Calu3 (cell line): ENCODE results near the gene MRPS2. TPM values are rescaled to one million over a fixed set of nuclear protein-coding genes. Genes with fewer than 3 reads are reported as not detected.
A peak's percentile ranks its signal among the peaks of the same experiment; 100 is the strongest.

Experiments
- BruUV-seq: library from RNA; stranded (reverse); fragments of 400-500 nt; replicated peaks from 2 replicates; lab custom pipeline; 2021; lab: Mats Ljungman, UMichigan
- CTCF ChIA-PET: fragments of 300-600 bp; sonication (Branson Sonifier 250); formaldehyde crosslinking; loops from one replicate; lab custom pipeline; 2022; ENCODE audit warnings: antibody characterized with exemption; lab: Charles Lee
- DNase-seq: peaks from one replicate; pipeline ENCODE4 v3.0.0; 2022
- H3K27ac Mint-ChIP-seq: one replicate; pipeline ENCODE4 v1.8.0; 2022; ENCODE audit warnings: mixed read lengths; ENCODE audit not compliant: unreplicated experiment
- H3K27me3 Mint-ChIP-seq: one replicate; pipeline ENCODE4 v1.8.0; 2022; ENCODE audit warnings: mixed read lengths; ENCODE audit not compliant: unreplicated experiment
- H3K36me3 Mint-ChIP-seq: one replicate; pipeline ENCODE4 v1.8.0; 2022; ENCODE audit warnings: mild to moderate bottlenecking, moderate library complexity, mixed read lengths; ENCODE audit not compliant: insufficient read depth, unreplicated experiment
- H3K4me1 Mint-ChIP-seq: one replicate; pipeline ENCODE4 v1.8.0; 2022; ENCODE audit warnings: mild to moderate bottlenecking, low read depth, mixed read lengths; ENCODE audit not compliant: unreplicated experiment
- H3K4me3 Mint-ChIP-seq: one replicate; pipeline ENCODE4 v1.8.0; 2022; ENCODE audit warnings: mild to moderate bottlenecking, low read depth, moderate library complexity, mixed read lengths; ENCODE audit not compliant: unreplicated experiment
- H3K9me3 Mint-ChIP-seq: one replicate; pipeline ENCODE4 v1.8.0; 2022; ENCODE audit warnings: low read depth, mixed read lengths; ENCODE audit not compliant: unreplicated experiment
- intact Hi-C: fragments of 100-400 bp; cut with micrococcal nuclease; formaldehyde crosslinking; loops from one replicate; pipeline ENCODE4 v1.10.0; 2022; ENCODE audit not compliant: unreplicated experiment
- total RNA-seq: library from RNA; stranded (reverse); gene quantifications from 2 replicates; pipeline ENCODE4 v1.2.3, GENCODE V29; 2022
- TF ChIP-seq, protein P1 (sequence below): fragments of 200-600 bp; IDR thresholded peaks from one replicate; pipeline ENCODE4 v1.8.0; 2022; ENCODE audit warnings: antibody characterized with exemption; ENCODE audit not compliant: unreplicated experiment

Gene MRPS2
- total RNA-seq, 1 experiment from 2014 or later: 31.9 TPM

DNA sequence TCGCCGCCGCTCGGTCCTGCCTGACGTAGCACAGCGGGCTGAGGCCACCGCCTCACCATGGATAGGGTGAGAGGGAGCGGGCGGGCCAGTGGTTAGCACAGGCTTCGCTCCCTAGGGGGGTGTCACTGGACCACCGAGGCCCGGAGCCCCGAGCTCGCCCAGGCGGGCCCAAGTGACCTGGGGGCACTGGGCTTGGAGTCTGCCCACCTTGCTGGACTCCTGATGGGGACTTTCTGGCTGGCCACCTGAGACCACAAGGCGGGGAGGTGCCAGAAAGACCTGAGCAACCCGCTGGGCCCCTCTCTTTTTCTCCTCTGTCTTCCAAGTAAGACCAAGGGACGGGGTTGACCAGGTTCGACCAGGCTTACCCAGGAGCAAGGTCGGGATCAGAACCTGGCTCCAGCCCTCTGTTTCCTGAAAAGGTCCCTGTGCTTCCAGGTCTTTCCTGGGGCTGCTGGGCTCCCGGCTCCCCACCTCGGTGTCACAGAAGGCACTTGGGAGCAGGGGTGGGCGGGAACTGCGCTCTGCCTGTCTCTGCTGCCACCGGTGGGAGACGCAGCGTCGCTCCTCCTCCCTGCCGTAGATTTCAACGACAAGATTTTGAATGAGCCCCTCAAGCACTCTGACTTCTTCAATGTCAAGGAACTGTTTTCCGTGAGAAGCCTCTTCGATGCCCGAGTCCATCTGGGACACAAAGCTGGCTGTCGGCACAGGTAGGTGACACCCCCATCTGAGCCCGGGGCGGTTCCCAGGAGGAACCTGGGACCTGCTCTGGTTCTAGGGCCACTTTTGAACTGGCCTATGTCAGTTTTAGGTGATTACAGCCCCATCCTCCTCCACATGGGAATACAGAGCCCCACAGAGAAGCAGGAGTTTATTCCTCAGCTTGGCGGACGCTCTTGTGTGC is 1.0 kb downstream of the MRPS2 start:
- CTCF ChIA-PET: no interaction called here
- intact Hi-C loops: no loop called here
- Mint-ChIP-seq H3K27ac (no peak overlapping the region), H3K27me3 (no peaks in the 10 kb centered on the region), H3K36me3 (peaks cover 44% of the 10 kb centered on the region), H3K9me3 (no peaks in the 10 kb centered on the region), H3K4me3 (peak overlapping the region; percentile 87), H3K4me1 (no peaks in the 10 kb centered on the region)
- TF ChIP-seq, protein P1, sequence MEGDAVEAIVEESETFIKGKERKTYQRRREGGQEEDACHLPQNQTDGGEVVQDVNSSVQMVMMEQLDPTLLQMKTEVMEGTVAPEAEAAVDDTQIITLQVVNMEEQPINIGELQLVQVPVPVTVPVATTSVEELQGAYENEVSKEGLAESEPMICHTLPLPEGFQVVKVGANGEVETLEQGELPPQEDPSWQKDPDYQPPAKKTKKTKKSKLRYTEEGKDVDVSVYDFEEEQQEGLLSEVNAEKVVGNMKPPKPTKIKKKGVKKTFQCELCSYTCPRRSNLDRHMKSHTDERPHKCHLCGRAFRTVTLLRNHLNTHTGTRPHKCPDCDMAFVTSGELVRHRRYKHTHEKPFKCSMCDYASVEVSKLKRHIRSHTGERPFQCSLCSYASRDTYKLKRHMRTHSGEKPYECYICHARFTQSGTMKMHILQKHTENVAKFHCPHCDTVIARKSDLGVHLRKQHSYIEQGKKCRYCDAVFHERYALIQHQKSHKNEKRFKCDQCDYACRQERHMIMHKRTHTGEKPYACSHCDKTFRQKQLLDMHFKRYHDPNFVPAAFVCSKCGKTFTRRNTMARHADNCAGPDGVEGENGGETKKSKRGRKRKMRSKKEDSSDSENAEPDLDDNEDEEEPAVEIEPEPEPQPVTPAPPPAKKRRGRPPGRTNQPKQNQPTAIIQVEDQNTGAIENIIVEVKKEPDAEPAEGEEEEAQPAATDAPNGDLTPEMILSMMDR: no peak
- no peak for DNase-seq
- no TSS peak for BruUV-seq

DNA sequence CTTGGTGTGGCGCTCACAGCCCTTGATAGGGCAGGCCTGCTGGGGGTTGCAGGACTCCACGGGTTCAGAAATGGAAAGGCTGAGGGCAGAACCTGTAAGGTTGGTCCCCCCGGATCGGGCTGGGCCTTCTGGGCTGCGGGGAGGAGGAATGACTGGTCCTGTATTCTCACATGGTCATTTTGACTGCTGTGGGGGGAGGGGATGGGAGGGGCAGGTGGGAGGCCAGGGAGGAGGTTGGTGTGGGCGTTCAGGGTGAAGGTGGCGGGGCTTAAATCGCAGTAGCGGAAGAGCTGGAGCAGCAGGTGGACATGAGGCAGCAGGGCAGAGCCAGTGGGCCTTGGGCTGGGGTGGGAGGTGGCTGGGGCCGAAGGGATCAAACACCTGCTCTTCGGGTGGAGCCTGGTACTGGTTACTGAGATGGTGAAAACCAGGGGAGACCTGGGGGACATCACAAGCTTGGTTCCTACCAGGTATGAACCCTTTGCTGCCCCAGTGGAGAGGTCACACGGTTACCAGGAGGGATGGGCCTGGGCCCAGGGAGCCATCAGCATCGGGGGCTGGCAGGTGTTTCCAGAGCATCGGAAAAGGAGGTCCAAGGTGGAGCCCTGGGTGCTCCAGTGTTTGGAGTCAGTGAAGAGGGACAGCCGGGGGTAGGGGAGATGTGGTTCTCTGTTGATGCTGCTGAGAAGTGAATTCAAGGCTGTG is 1.8 kb downstream of the MRPS2 start:
- no TSS peak for BruUV-seq
- Mint-ChIP-seq H3K27me3 (no peaks in the 10 kb centered on the region), H3K4me3 (peak overlapping the region; percentile 87), H3K27ac (no peak overlapping the region), H3K9me3 (no peaks in the 10 kb centered on the region), H3K36me3 (peaks cover 44% of the 10 kb centered on the region), H3K4me1 (no peaks in the 10 kb centered on the region)
- intact Hi-C loops: no loop called here
- CTCF ChIA-PET: no interaction called here
- TF ChIP-seq, protein P1: no peak
- no peak for DNase-seq

DNA sequence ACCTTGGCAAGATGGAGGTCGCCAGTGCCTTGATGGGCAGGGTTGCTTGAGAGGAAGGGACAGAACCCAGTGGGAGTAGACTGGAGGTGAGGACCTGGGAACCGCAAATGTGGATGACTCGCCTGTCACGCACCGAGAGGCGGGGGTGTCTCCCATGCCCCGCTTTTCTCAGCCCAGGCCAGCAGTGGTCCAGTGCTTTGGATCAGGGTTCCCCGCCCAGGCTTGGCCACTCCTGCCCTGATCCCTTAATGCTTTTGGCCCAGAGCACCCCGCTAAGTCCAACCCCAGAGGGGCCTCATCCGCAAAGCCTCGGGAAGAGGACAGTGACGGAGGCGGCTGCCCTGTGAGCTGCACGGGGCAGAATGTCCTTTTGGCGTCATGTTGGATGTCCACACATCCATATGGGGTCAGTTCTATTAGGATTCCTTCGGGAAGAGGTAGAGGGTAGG is 2.4 kb downstream of the MRPS2 start:
- TF ChIP-seq, protein P1: no peak
- Mint-ChIP-seq H3K36me3 (peaks cover 44% of the 10 kb centered on the region), H3K4me3 (no peak overlapping the region), H3K27me3 (no peaks in the 10 kb centered on the region), H3K4me1 (no peaks in the 10 kb centered on the region), H3K9me3 (no peaks in the 10 kb centered on the region), H3K27ac (no peak overlapping the region)
- no peak for DNase-seq
- no TSS peak for BruUV-seq
- CTCF ChIA-PET: no interaction called here
- intact Hi-C loops: no loop called here

DNA sequence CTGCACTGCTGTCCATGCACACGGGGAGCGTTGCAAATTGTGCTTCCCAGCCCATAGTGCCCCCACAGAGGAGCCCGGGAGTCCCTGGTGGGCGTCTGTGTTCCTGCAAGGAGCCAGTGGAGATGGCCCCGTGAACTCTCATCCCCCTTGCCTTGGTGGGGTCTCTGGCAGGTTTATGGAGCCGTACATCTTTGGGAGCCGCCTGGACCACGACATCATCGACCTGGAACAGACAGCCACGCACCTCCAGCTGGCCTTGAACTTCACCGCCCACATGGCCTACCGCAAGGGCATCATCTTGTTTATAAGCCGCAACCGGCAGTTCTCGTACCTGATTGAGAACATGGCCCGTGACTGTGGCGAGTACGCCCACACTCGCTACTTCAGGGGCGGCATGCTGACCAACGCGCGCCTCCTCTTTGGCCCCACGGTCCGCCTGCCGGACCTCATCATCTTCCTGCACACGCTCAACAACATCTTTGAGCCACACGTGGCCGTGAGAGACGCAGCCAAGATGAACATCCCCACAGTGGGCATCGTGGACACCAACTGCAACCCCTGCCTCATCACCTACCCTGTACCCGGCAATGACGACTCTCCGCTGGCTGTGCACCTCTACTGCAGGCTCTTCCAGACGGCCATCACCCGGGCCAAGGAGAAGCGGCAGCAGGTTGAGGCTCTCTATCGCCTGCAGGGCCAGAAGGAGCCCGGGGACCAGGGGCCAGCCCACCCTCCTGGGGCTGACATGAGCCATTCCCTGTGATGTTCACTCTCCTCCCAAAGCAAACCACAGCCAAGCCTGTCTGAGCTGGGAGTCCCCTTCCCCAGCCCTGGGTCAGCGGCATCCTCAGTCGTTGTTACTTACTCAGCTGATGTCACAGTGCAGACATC is 3.1 kb downstream of the MRPS2 start:
- no peak for DNase-seq
- CTCF ChIA-PET: no interaction called here
- Mint-ChIP-seq H3K4me1 (no peaks in the 10 kb centered on the region), H3K36me3 (peaks cover 44% of the 10 kb centered on the region), H3K27ac (no peak overlapping the region), H3K9me3 (no peaks in the 10 kb centered on the region), H3K27me3 (no peaks in the 10 kb centered on the region), H3K4me3 (no peak overlapping the region)
- intact Hi-C loops: no loop called here
- BruUV-seq: TSS peak; percentile 41
- TF ChIP-seq, protein P1: no peak
